HG03520 (cell line): Measurements from ENCODE around the gene TEX29.

Experiments
- ATAC-seq: cut with Tn5 transposase; IDR thresholded peaks from one replicate; pipeline ENCODE4 v1.9.1; 2021; ENCODE audit warnings: mild to moderate bottlenecking, moderate library complexity; ENCODE audit not compliant: unreplicated experiment

The TEX29 gene

GRCh38 chr13:111390522-111391270 lies 70.3 kb downstream of the TEX29 start:
- ATAC-seq, result no peak

DNA sequence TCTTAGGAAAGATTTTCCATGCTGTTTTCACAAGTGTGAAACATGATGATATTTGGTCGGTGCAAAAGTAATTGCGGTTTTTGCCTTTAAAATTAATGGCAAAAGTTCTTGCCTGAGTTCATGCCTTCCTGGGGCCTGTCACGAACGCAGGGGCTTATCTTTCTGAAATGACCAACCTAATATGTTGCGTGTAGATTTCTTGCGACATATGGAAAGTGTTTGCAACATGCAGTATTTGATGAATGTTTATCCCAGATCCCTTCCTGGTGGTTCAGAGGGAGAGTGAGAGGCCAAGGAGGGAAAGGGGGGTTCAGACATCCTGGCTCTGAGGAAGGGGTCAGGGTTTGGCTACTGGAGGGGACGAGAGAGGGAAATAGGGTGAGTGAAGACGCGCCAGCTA lies 72.0 kb downstream of the TEX29 start:
- no peak for ATAC-seq

DNA sequence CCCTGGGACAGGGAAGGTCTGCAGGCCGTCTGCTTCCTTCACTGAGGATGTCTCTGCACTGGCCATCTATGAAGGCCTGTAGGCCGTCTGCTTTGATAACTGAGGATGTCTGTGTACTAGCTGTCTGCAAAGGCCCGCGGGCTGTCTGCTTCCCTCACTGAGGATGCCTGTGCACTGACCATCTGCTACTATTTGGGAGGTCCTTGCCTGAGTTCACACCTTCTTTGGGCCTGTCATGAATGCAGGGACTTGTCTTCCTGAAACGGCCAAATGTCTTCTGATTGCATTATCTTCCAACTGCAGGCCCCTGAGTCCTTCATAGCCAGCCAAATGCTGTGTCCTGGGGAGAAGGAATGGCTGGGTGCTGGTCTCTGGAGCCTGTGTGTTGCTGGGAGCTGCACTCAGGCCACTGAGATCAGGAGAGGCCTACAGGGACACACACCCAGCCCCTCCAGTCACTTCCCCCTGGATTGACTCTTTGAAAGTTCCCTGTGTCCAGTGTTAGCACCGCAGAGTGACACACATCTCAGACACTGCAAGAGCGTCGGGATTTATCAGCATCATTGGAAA lies 72.9 kb downstream of the TEX29 start:
- ATAC-seq, result no peak
